ENCODE data around the gene SRP9. TPM values are rescaled to one million over a fixed set of nuclear protein-coding genes. Genes with fewer than 3 reads are reported as not detected.
"Not testable (repeated sequence)": the region's sequence is repeated elsewhere in the genome, so short reads cannot be mapped to it uniquely, and the experiment has no call there.

SRP9 gene
- total and polyA plus RNA-seq, 2 donors (not counting 1 experiment from before 2014, with no cell fraction given), result 73.4 to 117 TPM

DNA sequence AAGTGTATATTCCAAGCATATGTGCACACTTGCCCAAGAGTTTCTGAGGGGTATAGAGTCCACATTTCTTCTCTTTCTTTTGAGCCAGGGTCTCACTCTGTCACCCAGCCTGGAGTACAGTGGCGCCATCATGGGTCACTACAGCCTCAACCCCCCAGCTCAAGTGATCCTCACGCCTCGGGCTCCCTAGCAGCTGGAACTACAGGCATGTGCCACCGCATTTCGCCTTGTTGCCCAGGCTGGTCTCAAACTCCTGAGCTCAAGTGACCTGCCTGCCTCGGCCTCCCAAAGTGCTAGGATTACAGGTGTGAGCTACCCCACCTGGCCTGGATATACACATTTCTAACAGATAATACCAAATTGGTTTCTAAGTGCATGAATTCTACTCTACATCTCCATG lies 17.1 kb upstream of the SRP9 start:
- H2AFZ ChIP-seq (ENCODE audit: insufficient read depth, low read depth, low read length, poor library complexity, severe bottlenecking), result no peak overlapping the region
- no peaks in the 10 kb centered on the region for H3K36me3 ChIP-seq (replicated peaks in 1 of 2; ENCODE audit: control extremely low read depth in 1 of 2, control insufficient read depth in 1 of 2, extremely low read depth in 1 of 2, insufficient read depth in 2 of 2, low read length in 1 of 2)
- ChIA-PET CTCF (no interaction called here), POLR2A (no interaction called here)
- no peak for ATAC-seq (ENCODE audit: low read depth)
- no peaks in the 10 kb centered on the region for H3K27me3 ChIP-seq (replicated peaks in 1 of 4; ENCODE audit: control extremely low read depth in 1 of 4, control insufficient read depth in 3 of 4, insufficient read depth in 4 of 4, low read length in 3 of 4)
- H3K4me3 ChIP-seq (ENCODE audit: control extremely low read depth in 1 of 5, extremely low read depth in 1 of 5, insufficient read depth in 1 of 5, low read depth in 2 of 5, low read length in 4 of 5), result no peak overlapping the region
- H3K4me2 ChIP-seq (replicated peaks; ENCODE audit: low read depth, low read length, poor library complexity, severe bottlenecking), result no peak overlapping the region
- Mint-ChIP-seq H3K9me3 (ENCODE audit: insufficient read depth) (no peaks in the 10 kb centered on the region), H3K27me3 (no peaks in the 10 kb centered on the region), H3K4me3 (no peak overlapping the region), H3K4me1 (peaks cover 8% of the 10 kb centered on the region), H3K27ac (no peak overlapping the region)
- no peak overlapping the region for H3K9ac ChIP-seq (ENCODE audit: low read length)
- WGBS (ENCODE audit: insufficient coverage), result 92% methylated on average over 6 of the region's 6 CpGs
- no peaks in the 10 kb centered on the region for H4K20me1 ChIP-seq (ENCODE audit: control insufficient read depth, insufficient read depth, low read length, poor library complexity, severe bottlenecking)
- TF ChIP-seq EZH2 (IDR thresholded peaks at IDR 0.05; ENCODE audit: borderline replicate concordance, insufficient read depth, low read depth, low read length, poor library complexity, severe bottlenecking), result no peak
- TF ChIP-seq, protein P1, sequence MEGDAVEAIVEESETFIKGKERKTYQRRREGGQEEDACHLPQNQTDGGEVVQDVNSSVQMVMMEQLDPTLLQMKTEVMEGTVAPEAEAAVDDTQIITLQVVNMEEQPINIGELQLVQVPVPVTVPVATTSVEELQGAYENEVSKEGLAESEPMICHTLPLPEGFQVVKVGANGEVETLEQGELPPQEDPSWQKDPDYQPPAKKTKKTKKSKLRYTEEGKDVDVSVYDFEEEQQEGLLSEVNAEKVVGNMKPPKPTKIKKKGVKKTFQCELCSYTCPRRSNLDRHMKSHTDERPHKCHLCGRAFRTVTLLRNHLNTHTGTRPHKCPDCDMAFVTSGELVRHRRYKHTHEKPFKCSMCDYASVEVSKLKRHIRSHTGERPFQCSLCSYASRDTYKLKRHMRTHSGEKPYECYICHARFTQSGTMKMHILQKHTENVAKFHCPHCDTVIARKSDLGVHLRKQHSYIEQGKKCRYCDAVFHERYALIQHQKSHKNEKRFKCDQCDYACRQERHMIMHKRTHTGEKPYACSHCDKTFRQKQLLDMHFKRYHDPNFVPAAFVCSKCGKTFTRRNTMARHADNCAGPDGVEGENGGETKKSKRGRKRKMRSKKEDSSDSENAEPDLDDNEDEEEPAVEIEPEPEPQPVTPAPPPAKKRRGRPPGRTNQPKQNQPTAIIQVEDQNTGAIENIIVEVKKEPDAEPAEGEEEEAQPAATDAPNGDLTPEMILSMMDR (IDR thresholded peaks at IDR 0.05), result no peak
- H3K79me2 ChIP-seq (ENCODE audit: control insufficient read depth, insufficient read depth, low read length), result no peaks in the 10 kb centered on the region
- no peaks in the 10 kb centered on the region for H3K9me3 ChIP-seq (ENCODE audit: control extremely low read depth in 1 of 3, control insufficient read depth in 2 of 3, insufficient read depth in 1 of 3, low read length in 2 of 3)
- H3K4me1 ChIP-seq (ENCODE audit: control insufficient read depth in 2 of 2, insufficient read depth in 2 of 2, low read length in 2 of 2), result peaks cover 5 to 8% of the 10 kb centered on the region in 2 donors
- no peak overlapping the region for H3K27ac ChIP-seq (ENCODE audit: low read length in 2 of 2)
- no peak for DNase-seq
- intact Hi-C loops (cut with micrococcal nuclease), result no loop called here

DNA sequence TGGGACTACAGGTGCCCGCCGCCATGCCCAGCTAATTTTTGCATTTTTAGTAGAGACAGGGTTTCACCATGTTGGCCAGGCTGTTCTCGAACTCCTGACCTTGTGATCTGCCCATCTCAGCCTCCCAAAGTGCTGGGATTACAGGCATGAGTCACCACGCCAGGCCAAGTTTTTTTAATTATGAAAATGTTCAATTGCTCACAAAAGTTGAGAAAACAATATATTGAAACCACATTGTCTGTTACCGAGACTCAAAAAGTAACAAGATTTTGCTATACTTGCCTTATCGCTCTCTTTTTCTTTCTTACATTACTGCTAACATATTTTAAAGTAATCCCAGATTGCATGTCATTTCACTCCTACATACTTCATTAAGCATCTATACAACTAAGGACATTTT lies 16.2 kb upstream of the SRP9 start:
- H3K9me3 ChIP-seq (ENCODE audit: control extremely low read depth in 1 of 3, control insufficient read depth in 2 of 3, insufficient read depth in 1 of 3, low read length in 2 of 3); CTCF ChIA-PET; ATAC-seq (ENCODE audit: low read depth); H3K27me3 ChIP-seq (replicated peaks in 1 of 4; ENCODE audit: control extremely low read depth in 1 of 4, control insufficient read depth in 3 of 4, insufficient read depth in 4 of 4, low read length in 3 of 4); H3K4me1 Mint-ChIP-seq; H3K9me3 Mint-ChIP-seq (ENCODE audit: insufficient read depth); H3K27ac ChIP-seq (ENCODE audit: low read length in 2 of 2); intact Hi-C loops (cut with micrococcal nuclease); H3K27me3 Mint-ChIP-seq; H3K36me3 ChIP-seq (replicated peaks in 1 of 2; ENCODE audit: control extremely low read depth in 1 of 2, control insufficient read depth in 1 of 2, extremely low read depth in 1 of 2, insufficient read depth in 2 of 2, low read length in 1 of 2); H3K4me3 ChIP-seq (ENCODE audit: control extremely low read depth in 1 of 5, extremely low read depth in 1 of 5, insufficient read depth in 1 of 5, low read depth in 2 of 5, low read length in 4 of 5); H4K20me1 ChIP-seq (ENCODE audit: control insufficient read depth, insufficient read depth, low read length, poor library complexity, severe bottlenecking); H3K9ac ChIP-seq (ENCODE audit: low read length); H3K4me2 ChIP-seq (replicated peaks; ENCODE audit: low read depth, low read length, poor library complexity, severe bottlenecking); POLR2A ChIA-PET; DNase-seq; H3K4me1 ChIP-seq (ENCODE audit: control insufficient read depth in 2 of 2, insufficient read depth in 2 of 2, low read length in 2 of 2); H3K27ac Mint-ChIP-seq; H2AFZ ChIP-seq (ENCODE audit: insufficient read depth, low read depth, low read length, poor library complexity, severe bottlenecking); H3K4me3 Mint-ChIP-seq; H3K79me2 ChIP-seq (ENCODE audit: control insufficient read depth, insufficient read depth, low read length): not testable (repeated sequence)
- WGBS (ENCODE audit: insufficient coverage), result 96% methylated on average over 4 of the region's 6 CpGs
